ENCODE results near the gene DNAH9. TPM values are rescaled to one million over a fixed set of nuclear protein-coding genes. Genes with fewer than 3 reads are reported as not detected.

Gene DNAH9
- total and polyA plus RNA-seq, 11 donors = 0.07 to 2.3 (median 0.49) TPM; not detected in 7

- TF ChIP-seq POLR2A (IDR thresholded peaks at IDR 0.05) = no peak
- TF ChIP-seq CTCF (IDR thresholded peaks at IDR 0.05) = no peak
- H3K4me1 ChIP-seq = no peaks in the 10 kb centered on the region
- intact Hi-C loops (cut with DNase I) = loop anchor here in 1 of 10 donors (10.0 kb wide), 1 partner anchor 64 kb away; no protein-coding TSS in a partner anchor
- H3K36me3 ChIP-seq = no peaks in the 10 kb centered on the region
- DNase-seq (no peak), ATAC-seq (no peak)
- H3K27ac ChIP-seq = no peak overlapping the region
- no peaks in the 10 kb centered on the region for H3K9me3 ChIP-seq
- no peaks in the 10 kb centered on the region for H3K27me3 ChIP-seq
- H3K4me3 ChIP-seq = no peak overlapping the region
- 33 to 48% (median 41%) methylated on average over 2 of the region's 2 CpGs for WGBS, 4 donors
Measured at GRCh38 chr17:11720816-11721215, 122.5 kb downstream of the DNAH9 start.

- no peaks in the 10 kb centered on the region for H3K4me1 ChIP-seq
- no peak overlapping the region for H3K27ac ChIP-seq
- intact Hi-C loops (cut with DNase I) = no loop called here
- no peak for ATAC-seq
- H3K9me3 ChIP-seq = peaks cover 0 to 5% (median 0%) of the 10 kb centered on the region in 12 donors
- H3K4me3 ChIP-seq = no peak overlapping the region
- DNase-seq = no peak
- no peak for TF ChIP-seq POLR2A (IDR thresholded peaks at IDR 0.05)
- no peak for TF ChIP-seq CTCF (IDR thresholded peaks at IDR 0.05)
- WGBS, 4 donors = 88 to 93% (median 92%) methylated on average over 3 of the region's 3 CpGs
- no peaks in the 10 kb centered on the region for H3K27me3 ChIP-seq
- no peaks in the 10 kb centered on the region for H3K36me3 ChIP-seq
Measured at GRCh38 chr17:11730747-11731146, 132.5 kb downstream of the DNAH9 start.

- Histone ChIP-seq H3K4me1 (no peaks in the 10 kb centered on the region), H3K36me3 (no peaks in the 10 kb centered on the region), H3K27me3 (no peaks in the 10 kb centered on the region), H3K9me3 (peaks cover 0 to 5% (median 0%) of the 10 kb centered on the region in 12 donors), H3K4me3 (no peak overlapping the region), H3K27ac (no peak overlapping the region)
- TF ChIP-seq CTCF (IDR thresholded peaks at IDR 0.05) = no peak
- no peak for TF ChIP-seq POLR2A (IDR thresholded peaks at IDR 0.05)
- DNase-seq (no peak), ATAC-seq (no peak)
- intact Hi-C loops (cut with DNase I) = no loop called here
- WGBS, 4 donors = 78 to 81% (median 80%) methylated on average over 14 to 15 of the region's 15 CpGs
Measured at GRCh38 chr17:11736613-11737312, 138.5 kb downstream of the DNAH9 start.

GRCh38 chr17:11737313-11737679, 139.0 kb downstream of the DNAH9 start:
- Histone ChIP-seq H3K36me3 (no peaks in the 10 kb centered on the region), H3K27ac (no peak overlapping the region), H3K4me3 (no peak overlapping the region), H3K9me3 (peaks cover 0 to 5% (median 0%) of the 10 kb centered on the region in 12 donors), H3K27me3 (no peaks in the 10 kb centered on the region), H3K4me1 (no peaks in the 10 kb centered on the region)
- 71 to 83% (median 76%) methylated on average over 5 of the region's 5 CpGs for WGBS, 4 donors
- TF ChIP-seq CTCF (IDR thresholded peaks at IDR 0.05) = no peak
- no peak for TF ChIP-seq POLR2A (IDR thresholded peaks at IDR 0.05)
- intact Hi-C loops (cut with DNase I) = no loop called here
- no peak for ATAC-seq
- DNase-seq = no peak
